Central memory CD8-positive, alpha-beta T cell (primary cell): ENCODE measurements around the gene KRTAP22-1.

Experiments
- ATAC-seq: fragments of 150-1000 bp; cut with Tn5 transposase; replicated peaks from 2 replicates; pipeline ENCODE4 v1.10.0; 2022; ENCODE audit warnings: mild to moderate bottlenecking, moderate FRiP score, moderate number of reproducible peaks; ENCODE audit not compliant: poor library complexity, severe bottlenecking; ENCODE audit errors: extremely low read depth
- DNase-seq, 2 donors: peaks; one replicate each; pipeline ENCODE4 v3.0.0; 2021; ENCODE audit warnings: low spot score in 2 of 2
- H3K27ac Mint-ChIP-seq: one replicate; pipeline ENCODE4 v1.8.0; 2022; ENCODE audit warnings: low read depth, mild to moderate bottlenecking, moderate library complexity, mixed read lengths
- H3K27me3 Mint-ChIP-seq: one replicate; pipeline ENCODE4 v1.8.0; 2022; ENCODE audit warnings: mixed read lengths
- H3K36me3 Mint-ChIP-seq: one replicate; pipeline ENCODE4 v1.8.0; 2022; ENCODE audit warnings: mild to moderate bottlenecking, moderate library complexity, mixed read lengths; ENCODE audit not compliant: insufficient read depth
- H3K4me1 Mint-ChIP-seq: one replicate; pipeline ENCODE4 v1.8.0; 2022; ENCODE audit warnings: mixed read lengths
- H3K4me3 Mint-ChIP-seq: one replicate; pipeline ENCODE4 v1.8.0; 2022; ENCODE audit warnings: mild to moderate bottlenecking, moderate library complexity, mixed read lengths
- H3K9me3 Mint-ChIP-seq: one replicate; pipeline ENCODE4 v1.8.0; 2022; ENCODE audit warnings: mixed read lengths

KRTAP22-1 gene

DNA sequence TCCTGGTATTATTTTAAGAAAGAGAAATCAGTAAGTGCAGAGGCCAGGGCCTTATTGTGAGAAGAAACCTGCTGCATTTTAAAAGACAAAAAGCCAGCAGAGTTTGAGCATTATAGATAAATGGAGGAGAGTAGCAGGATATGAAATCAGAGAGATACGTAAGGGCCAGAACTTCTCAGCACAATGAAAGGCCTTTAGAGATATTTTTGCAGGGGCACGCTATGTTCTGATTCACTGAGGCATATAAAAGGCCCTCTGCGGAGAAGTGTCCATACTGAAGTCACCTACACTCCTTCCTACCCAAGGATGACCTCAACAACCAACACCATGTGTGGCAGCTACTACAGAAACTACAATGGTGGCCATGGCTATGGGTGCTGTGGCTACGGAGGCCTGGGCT lies 8.7 kb upstream of the KRTAP22-1 start, which contains the start of gene KRTAP6-3:
Gene KRTAP6-3, plus strand, starts transcription at position 301 of the 400 bp plus-strand sequence. Its CDS starts 6 bp downstream, at position 307.
- DNase-seq = no peak
- no peak within 1 kb of the TSS for H3K27ac Mint-ChIP-seq
- no peaks in the 10 kb centered on the region for H3K4me1 Mint-ChIP-seq
- H3K4me3 Mint-ChIP-seq = no peak within 1 kb of the TSS
- peaks cover 10% of the 10 kb centered on the region for H3K9me3 Mint-ChIP-seq
- no peak for ATAC-seq
- H3K36me3 Mint-ChIP-seq = no peaks in the 10 kb centered on the region
- H3K27me3 Mint-ChIP-seq = no peaks in the 10 kb centered on the region

DNA sequence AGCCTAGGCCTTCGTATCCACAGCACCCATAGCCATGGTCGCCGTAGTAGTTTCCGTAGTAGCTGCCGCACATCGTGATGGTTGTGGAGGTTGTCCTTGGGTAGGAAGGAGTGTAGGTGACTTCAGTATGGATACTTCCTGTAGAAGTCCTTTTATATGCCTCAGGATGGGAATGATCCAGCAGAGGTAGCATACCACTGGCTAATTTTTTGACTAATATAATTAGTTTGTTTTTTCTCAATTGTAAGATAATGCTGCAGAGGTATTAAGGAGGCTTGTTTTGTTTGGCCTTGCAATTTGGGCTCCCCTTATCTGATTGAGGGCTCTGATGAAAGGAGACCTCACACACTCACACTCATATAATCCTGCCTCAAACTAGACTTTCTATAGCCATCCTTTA lies 2.1 kb upstream of the KRTAP22-1 start, which contains the start of gene KRTAP6-2:
Gene KRTAP6-2, minus strand, starts transcription at position 101 of the 400 bp plus-strand sequence. Its CDS starts 28 bp downstream, at position 73.
- H3K4me1 Mint-ChIP-seq = no peaks in the 10 kb centered on the region
- no peaks in the 10 kb centered on the region for H3K36me3 Mint-ChIP-seq
- no peak within 1 kb of the TSS for H3K4me3 Mint-ChIP-seq
- H3K9me3 Mint-ChIP-seq = peaks cover 18% of the 10 kb centered on the region
- H3K27ac Mint-ChIP-seq = no peak within 1 kb of the TSS
- H3K27me3 Mint-ChIP-seq = no peaks in the 10 kb centered on the region
- ATAC-seq (no peak), DNase-seq (no peak)

DNA sequence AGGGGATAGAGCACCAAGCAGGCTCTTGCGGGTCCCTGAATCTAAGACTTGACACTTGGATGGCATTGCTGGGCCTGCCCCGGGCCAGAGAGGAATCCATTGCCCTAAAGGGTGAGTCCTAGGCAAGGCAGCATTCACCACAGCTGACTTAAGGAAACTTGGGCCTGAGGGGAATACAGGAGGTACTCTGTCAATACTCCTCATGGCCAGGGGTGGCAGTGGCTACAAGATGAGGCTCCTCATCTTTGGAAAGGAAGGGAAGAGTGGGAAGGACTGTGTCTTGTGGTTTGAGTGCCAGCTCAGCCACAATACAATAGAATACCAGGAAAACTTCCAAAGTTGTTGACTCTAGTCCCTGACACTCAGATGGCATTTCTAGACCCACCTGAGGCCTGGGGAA lies 5.1 kb downstream of the KRTAP22-1 start:
- Mint-ChIP-seq H3K27me3 (no peaks in the 10 kb centered on the region), H3K4me1 (no peaks in the 10 kb centered on the region), H3K4me3 (no peak overlapping the region), H3K9me3 (peaks cover 16% of the 10 kb centered on the region), H3K36me3 (no peaks in the 10 kb centered on the region), H3K27ac (no peak overlapping the region)
- no peak for ATAC-seq
- no peak for DNase-seq

DNA sequence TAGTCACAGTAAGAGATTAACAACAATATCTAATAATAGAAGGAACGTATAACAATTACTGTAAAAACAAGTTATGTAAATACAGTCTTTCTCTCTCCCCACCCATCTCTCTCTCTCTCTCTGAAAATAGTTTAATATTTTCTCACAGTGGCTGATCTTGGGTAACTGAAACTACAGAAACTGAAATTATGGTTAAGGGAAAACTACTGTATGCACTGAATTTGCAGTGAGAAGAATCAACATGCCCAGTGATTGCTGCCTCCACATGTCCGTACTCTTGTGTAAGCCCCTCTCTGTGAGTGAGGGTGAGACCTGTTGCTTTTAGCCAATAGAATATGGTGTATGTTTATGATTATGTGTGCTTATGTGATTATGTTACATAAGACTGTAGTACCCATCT lies 11.2 kb downstream of the KRTAP22-1 start:
- no peak overlapping the region for H3K4me3 Mint-ChIP-seq
- H3K27ac Mint-ChIP-seq = no peak overlapping the region
- ATAC-seq (no peak), DNase-seq (no peak)
- H3K9me3 Mint-ChIP-seq = peaks cover 5% of the 10 kb centered on the region
- H3K4me1 Mint-ChIP-seq = no peaks in the 10 kb centered on the region
- H3K36me3 Mint-ChIP-seq = no peaks in the 10 kb centered on the region
- H3K27me3 Mint-ChIP-seq = no peaks in the 10 kb centered on the region

DNA sequence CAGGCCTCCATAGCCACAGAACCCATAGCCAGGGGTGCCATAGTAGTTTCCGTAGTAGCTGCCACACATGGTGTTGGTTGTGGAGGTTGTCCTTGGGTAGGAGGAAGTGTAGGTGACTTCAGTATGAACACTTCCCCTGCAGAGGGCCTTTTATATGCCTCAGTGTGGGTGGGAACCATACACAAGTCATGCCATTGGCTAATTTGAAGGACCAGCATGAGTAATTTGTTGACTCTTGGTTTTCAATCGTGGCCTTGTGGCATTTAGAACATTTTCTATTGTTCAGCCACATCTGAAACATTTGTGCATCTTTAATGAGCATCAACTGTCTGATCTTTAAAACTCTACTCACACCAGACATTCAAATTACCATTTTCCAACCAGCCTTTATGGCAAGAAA lies 12.9 kb downstream of the KRTAP22-1 start, which contains the start of gene KRTAP6-1:
Gene KRTAP6-1, minus strand, starts transcription at position 95 of the 400 bp plus-strand sequence. Its CDS starts 26 bp downstream, at position 69.
- ATAC-seq (no peak), DNase-seq (no peak)
- Mint-ChIP-seq H3K9me3 (peaks cover 5% of the 10 kb centered on the region), H3K27ac (no peak within 1 kb of the TSS), H3K36me3 (no peaks in the 10 kb centered on the region), H3K27me3 (no peaks in the 10 kb centered on the region), H3K4me3 (no peak within 1 kb of the TSS), H3K4me1 (no peaks in the 10 kb centered on the region)

DNA sequence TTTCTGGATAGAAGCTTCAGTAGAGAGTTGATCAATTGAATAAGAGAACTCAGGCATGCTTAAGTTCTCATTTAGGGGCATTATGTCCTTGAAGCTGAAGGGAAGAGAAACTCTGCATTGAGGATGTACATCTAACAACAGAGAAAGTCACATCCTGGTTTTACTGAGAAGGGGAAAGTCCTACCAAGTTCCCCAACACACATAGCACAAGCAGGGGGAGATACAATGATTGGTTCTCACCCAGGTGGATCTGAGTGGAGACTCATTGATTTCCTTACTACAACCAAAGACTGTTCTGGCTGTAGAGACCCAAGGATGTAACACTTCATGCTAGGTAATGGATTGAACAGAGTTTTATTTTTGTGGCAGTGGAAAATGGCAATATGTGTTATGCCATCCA lies 14.3 kb downstream of the KRTAP22-1 start:
- no peaks in the 10 kb centered on the region for H3K36me3 Mint-ChIP-seq
- ATAC-seq = no peak
- peaks cover 5% of the 10 kb centered on the region for H3K9me3 Mint-ChIP-seq
- H3K4me3 Mint-ChIP-seq = no peak overlapping the region
- no peak for DNase-seq
- H3K27me3 Mint-ChIP-seq = no peaks in the 10 kb centered on the region
- H3K4me1 Mint-ChIP-seq = no peaks in the 10 kb centered on the region
- H3K27ac Mint-ChIP-seq = no peak overlapping the region

DNA sequence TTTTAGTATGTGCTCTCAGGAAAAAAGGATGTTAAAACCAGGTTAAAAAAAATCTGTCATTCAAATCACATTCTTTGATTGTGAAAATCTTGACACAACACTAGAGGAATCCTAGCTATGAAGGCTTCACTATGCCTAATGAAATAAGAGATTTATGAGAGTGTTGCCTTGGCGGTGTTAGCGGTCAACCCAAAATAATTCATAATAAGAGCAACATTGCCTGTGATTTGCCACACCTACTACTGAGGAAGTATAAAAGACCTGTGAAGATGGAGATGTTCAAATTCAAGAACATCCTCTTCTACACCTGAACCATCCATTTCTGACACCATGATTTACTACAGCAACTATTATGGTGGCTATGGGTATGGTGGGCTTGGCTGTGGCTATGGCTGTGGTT lies 15.2 kb downstream of the KRTAP22-1 start, which contains the start of gene KRTAP20-1:
Gene KRTAP20-1, plus strand, starts transcription at position 301 of the 400 bp plus-strand sequence. Its CDS starts 30 bp downstream, at position 331.
- Mint-ChIP-seq H3K27ac (no peak within 1 kb of the TSS), H3K4me1 (no peaks in the 10 kb centered on the region), H3K9me3 (no peaks in the 10 kb centered on the region), H3K36me3 (no peaks in the 10 kb centered on the region), H3K4me3 (no peak within 1 kb of the TSS), H3K27me3 (no peaks in the 10 kb centered on the region)
- no peak for DNase-seq
- no peak for ATAC-seq

DNA sequence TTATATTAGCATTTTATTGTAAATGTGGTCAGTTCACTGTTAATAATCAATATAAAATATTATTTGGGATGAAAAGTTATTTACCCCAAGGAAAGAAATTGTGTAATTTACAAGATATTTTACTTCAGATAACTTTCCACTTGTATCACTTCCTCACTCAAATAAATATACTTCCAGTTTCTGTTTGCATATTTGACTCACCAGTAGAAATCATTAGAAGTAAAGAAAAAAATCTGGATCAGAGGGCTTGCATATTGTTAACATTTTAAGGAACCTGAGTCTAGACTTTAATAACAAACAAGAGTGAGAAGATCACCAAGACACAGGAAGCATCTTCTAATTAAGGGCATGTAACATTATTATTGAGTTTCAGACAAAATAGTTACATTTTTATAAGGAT lies 19.2 kb downstream of the KRTAP22-1 start:
- no peak for ATAC-seq
- H3K27ac Mint-ChIP-seq = no peak overlapping the region
- no peaks in the 10 kb centered on the region for H3K36me3 Mint-ChIP-seq
- H3K27me3 Mint-ChIP-seq = no peaks in the 10 kb centered on the region
- H3K4me3 Mint-ChIP-seq = no peak overlapping the region
- H3K9me3 Mint-ChIP-seq = no peaks in the 10 kb centered on the region
- no peak for DNase-seq
- no peaks in the 10 kb centered on the region for H3K4me1 Mint-ChIP-seq

DNA sequence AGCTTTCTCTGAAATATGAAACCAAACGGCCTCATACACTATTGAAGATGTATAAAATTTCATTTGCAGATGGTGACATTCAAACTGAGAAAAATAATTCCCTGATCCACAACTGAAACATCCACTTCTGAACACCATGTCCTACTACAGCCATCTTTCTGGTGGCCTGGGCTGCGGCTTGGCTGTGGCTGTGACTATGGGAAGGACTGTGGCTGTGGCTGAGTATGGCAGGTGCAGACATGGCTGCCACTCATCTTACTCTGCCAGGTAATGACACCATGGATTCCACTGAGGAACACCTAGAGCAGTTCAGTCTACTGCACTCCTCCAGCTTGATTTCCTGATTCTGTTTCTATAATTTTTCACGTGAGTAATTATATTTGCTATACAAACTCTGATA lies 19.6 kb downstream of the KRTAP22-1 start, which contains the start of gene KRTAP20-4:
Gene KRTAP20-4, plus strand, starts transcription at position 106 of the 400 bp plus-strand sequence.
- H3K4me3 Mint-ChIP-seq = no peak within 1 kb of the TSS
- DNase-seq (no peak), ATAC-seq (no peak)
- no peaks in the 10 kb centered on the region for H3K4me1 Mint-ChIP-seq
- no peak within 1 kb of the TSS for H3K27ac Mint-ChIP-seq
- H3K36me3 Mint-ChIP-seq = no peaks in the 10 kb centered on the region
- no peaks in the 10 kb centered on the region for H3K27me3 Mint-ChIP-seq
- no peaks in the 10 kb centered on the region for H3K9me3 Mint-ChIP-seq

DNA sequence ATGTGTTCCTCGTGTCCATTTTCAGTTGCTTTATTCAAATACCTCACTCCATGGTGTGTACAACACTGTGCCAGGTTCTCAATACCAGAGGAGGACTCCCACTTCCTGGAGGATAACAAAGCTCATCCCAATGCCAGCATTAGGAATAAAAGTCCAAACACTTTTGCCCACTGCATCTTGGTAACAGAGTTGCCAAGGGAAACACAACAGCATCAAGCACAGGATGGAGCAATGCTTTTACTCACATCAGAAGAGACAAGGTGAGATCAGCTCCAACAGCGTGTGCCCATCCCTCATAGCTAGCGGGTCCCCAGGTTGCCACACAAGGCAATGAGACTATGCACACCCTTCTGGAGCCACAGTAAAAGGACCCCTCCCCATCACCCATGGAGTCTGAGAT lies 22.5 kb downstream of the KRTAP22-1 start:
- Mint-ChIP-seq H3K27ac (no peak overlapping the region), H3K36me3 (no peaks in the 10 kb centered on the region), H3K9me3 (no peaks in the 10 kb centered on the region), H3K4me3 (no peak overlapping the region), H3K4me1 (no peaks in the 10 kb centered on the region), H3K27me3 (no peaks in the 10 kb centered on the region)
- no peak for ATAC-seq
- no peak for DNase-seq

DNA sequence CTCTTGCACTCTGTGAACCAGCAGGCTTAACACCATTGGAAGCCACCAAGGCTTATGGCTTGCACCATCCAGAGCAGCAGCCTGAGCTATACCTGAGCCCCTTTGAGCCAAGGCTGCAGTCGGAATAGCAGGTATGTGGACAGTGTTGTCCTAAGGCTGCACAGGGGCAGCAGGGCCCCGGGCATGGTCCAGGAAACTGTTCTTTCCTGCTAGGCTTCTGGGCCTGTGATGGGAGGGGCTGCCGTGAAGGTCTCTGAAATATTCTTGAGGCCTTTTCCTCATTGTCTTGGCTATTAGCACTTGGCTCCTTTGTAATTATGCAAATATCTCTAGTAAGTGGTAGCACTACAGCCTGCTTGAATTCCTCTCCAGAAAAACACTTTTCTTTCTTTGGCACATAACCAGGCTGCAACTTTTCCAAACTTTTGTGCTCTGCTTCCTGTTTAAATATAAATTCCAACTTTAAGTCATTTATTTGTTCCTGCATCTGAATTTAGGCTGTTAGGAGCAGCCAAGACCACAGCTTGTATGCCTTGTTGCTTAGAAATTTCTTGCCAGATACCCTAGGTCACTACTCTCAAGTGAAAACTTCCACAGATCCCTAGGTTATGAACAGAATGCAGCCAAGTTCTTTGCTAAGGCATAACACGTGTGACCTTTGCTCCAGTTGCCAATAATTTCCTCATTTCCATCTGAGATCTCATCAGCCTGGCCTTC lies 24.7 kb downstream of the KRTAP22-1 start:
- no peak for ATAC-seq
- Mint-ChIP-seq H3K27ac (no peak overlapping the region), H3K4me1 (no peaks in the 10 kb centered on the region), H3K36me3 (no peaks in the 10 kb centered on the region), H3K4me3 (no peak overlapping the region), H3K27me3 (no peaks in the 10 kb centered on the region), H3K9me3 (peaks cover 4% of the 10 kb centered on the region)
- no peak for DNase-seq

DNA sequence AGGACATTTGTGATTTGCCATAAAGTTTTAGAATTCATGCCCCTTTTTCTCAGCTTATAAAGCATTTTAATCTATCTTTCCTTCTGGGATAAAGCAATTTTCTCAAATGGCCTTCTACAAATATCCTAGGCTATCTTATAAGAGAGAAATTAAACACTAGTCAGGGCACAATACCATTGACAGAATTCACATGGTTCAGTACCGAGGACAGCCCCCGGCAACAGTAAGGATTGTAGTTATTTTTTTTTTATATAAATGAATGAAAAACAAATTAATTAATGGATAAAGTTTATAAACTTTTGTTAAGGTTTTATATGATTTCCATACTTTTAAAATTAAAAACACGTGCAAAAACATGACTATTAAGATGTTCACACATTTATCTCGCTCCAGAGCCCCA lies 27.2 kb downstream of the KRTAP22-1 start:
- H3K4me3 Mint-ChIP-seq = no peak overlapping the region
- H3K27me3 Mint-ChIP-seq = no peaks in the 10 kb centered on the region
- DNase-seq = no peak
- peaks cover 12% of the 10 kb centered on the region for H3K9me3 Mint-ChIP-seq
- H3K27ac Mint-ChIP-seq = no peak overlapping the region
- ATAC-seq = no peak
- H3K36me3 Mint-ChIP-seq = no peaks in the 10 kb centered on the region
- H3K4me1 Mint-ChIP-seq = no peaks in the 10 kb centered on the region

DNA sequence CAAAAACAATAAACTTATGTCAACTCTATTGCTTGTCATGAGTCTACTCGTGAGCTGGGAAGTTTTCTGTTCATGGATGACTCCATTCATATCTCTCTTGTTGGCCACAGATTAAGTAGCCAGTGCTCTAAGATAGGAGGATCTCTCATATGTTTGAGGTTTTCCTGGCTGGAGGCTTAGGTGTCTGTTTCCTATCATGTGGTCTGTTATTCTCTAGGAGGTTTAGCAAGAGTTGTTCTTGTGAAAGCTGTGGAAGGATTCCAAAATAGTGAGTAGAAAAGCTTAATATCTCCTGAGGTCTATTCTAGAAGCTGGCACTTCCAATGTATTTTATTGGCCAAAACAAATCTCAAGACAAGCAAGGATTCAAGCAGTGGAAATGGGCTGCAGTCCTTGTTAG lies 28.3 kb downstream of the KRTAP22-1 start:
- peaks cover 12% of the 10 kb centered on the region for H3K9me3 Mint-ChIP-seq
- no peaks in the 10 kb centered on the region for H3K36me3 Mint-ChIP-seq
- DNase-seq (no peak), ATAC-seq (no peak)
- H3K4me1 Mint-ChIP-seq = no peaks in the 10 kb centered on the region
- no peak overlapping the region for H3K4me3 Mint-ChIP-seq
- no peak overlapping the region for H3K27ac Mint-ChIP-seq
- no peaks in the 10 kb centered on the region for H3K27me3 Mint-ChIP-seq
